ENCODE results near the gene ANTKMT.
A peak's percentile ranks its signal among the peaks of the same experiment; 100 is the strongest.
"Not testable (repeated sequence)": the region's sequence is repeated elsewhere in the genome, so short reads cannot be mapped to it uniquely, and the experiment has no call there.

Gene ANTKMT

DNA sequence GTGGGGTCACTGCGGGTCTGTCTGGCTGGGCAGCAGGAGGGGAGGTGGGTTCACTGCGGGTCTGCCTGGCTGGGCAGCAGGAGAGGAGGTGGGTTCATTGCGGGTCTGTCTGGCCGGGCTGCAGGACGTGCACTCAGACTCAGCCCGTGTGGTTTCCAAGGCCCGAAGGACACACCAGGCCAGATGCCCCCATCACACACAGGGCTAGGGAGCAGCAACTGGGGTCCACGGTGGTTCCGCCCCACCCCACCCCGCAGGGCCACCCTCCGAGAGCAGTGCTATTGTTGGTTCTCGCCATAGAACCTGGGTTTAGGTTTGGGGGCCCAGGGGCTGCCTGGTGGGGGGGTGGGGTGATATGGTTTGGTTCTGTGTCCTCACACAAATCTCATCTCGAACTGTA lies 25.7 kb downstream of the ANTKMT start:
- DNase-seq: no peak

DNA sequence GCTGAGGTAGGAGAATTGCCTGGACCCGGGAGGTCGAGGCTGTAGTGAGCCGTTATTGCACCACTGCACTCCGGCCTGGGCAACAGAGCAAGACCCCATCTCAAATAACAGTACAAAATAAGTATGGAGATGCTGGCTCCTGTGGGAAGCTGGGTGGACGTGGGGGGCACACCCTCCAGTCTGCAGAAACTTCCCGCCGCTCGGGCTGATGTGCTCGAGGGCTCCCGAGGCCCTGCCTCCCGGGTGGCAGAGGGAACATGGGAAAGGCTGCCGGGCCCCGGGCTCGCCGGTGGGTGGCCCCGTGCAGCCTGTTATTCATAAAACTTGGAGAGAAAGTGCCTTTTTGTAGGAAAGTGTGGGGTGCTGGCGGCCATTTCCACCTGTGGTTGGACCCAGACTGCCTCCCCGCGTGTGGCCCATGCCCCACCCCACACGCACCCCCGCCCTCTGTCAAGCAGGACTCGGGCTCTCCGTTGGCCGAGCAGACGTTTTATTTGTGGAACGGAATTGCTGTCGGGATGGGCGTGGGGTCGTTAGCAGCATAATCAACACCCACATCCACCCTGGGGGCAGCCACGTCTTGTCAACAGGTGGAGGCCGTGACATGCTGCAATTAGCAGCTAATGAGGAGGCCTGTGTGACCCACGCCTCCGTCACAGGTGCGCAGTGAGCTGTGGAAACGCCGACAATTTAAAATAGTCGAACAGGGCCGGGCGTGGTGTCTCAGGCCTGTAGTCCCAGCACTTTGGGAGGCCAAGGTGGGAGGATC lies 27.2 kb downstream of the ANTKMT start:
- DNase-seq: no peak

DNA sequence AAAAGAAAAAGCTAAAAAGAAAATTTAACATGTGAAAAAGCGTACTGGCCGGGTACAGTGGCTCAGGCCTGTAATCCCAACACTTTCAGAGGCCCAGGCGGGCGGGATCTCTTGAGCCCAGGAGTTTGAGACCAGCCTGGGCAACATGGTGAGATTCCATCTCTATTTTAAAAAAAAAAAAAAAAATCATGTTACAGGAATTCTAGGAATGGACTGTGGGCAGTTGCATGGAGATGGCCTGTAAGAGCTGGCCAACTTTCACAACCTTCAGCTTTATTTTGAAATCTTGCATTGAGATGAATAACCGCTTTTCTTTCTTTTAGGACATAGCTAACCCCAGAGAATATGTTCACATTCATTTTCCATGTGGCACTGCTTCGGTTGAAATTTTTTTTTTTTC lies 28.1 kb downstream of the ANTKMT start:
- DNase-seq: peak; percentile 77

DNA sequence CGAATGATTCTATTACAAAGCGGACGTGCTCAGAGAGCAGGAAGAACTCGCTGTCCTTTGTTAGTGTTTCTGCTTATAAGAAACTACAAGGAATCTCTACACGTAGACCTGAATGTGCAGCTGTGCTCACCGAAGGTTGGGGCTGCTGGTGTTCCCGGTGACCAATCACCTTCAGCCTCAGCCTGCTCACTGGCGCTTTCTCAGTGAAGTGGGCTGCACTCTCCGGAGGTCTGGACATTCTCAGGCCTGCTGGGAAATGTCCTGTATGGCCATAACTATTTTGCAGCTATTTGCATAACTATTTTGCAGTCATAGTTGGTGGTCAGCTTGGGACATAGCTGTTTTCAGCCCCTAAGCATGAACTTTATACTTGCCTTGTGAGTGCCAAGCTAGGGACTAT lies 29.5 kb downstream of the ANTKMT start:
- DNase-seq: no peak

DNA sequence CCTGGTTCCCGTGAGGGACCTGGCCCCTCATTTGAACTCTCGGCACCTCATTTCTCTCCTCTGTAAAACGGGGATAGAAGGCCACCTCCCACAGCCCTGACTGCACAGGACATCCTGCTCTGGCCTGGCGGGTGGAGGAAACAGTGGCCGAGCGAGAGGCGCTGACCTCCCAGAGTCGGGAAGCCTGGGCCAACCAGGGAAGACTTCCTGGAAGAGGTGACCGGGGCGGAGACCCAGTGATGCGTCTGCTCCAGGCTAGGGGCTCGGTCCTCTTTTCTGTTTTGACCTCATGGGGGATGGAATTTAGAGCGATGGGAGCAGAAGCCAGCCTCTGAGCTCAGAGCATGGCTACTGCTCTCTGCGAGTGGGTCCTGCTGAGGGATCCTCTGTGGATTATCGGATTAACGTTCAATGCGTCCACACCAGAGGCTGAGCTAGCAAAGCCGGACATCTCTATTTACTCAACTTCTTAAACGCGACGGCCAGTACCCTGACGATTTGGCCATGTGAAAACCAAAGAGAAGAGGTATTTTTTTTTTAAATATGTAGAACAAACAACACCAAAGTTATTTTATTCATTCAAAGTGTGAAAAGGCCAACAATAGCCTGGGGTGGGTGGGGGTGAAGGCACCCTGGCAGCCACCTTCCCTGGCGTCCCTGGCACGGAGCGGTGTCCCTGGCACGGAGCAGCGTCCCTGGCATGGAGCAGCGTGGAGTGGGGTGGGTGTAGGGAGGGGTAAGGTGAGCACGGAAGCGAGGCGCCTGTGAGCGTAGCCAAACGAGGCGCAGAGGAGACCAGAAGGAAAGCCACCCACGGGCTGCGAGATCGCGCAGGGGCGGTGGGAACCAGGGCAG lies 30.4 kb downstream of the ANTKMT start:
- no peak for DNase-seq

DNA sequence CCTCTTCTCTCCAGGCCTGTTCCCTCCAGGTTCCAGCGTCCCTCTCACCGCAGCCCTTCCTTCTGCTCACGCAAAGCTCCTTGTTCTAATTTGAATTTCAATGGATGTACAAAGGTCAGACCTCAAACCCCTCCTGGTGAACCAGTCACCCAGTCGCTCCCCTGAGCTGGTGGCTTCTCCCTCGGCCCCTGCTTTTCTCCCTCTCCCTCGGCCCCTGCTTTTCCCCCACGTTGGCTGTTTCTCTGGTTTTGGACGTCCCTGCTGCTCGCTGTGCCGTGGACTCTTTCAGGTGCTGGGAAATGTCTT lies 31.0 kb downstream of the ANTKMT start:
- DNase-seq: no peak

DNA sequence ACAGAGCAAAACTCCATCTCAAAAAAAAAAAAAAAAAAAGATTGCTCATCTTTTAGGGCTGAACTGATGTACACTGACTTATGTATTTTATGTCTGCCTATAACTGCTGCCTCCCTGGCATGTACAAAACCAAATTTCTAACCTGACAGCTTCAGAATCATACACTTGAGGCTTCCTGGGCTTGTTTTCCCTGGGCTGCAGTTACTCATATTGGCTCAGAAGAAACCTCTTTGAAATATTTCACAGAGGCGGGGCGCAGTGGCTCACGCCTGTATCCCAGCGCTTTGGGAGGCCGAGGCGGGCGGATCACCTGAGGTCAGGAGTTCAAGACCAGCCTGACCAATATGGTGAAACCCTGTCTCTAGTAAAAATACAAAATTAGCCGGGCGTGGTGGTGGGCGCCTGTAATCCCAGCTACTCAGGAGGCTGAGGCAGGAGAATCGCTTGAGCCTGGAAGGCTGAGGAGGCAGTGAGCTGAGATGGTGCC lies 33.2 kb downstream of the ANTKMT start:
- DNase-seq: not testable (repeated sequence)

DNA sequence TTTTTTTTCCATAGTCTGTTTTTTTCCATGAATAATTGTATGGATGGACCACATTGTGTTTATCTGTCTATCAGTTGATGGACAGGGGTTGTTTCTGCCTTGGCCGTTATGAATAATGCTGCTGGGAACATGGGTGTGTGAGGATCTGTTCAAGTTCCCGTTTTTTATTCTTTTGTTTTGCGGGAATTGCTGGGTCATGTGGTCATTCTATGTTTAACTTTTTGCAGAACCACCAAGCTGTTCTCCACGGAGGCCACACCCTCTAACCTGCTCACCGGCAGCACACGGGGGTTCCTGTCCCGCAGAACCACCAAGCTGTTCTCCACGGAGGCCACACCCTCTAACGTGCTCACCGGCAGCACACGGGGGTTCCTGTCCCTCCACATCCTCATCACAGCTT lies 33.7 kb downstream of the ANTKMT start:
- no peak for DNase-seq

DNA sequence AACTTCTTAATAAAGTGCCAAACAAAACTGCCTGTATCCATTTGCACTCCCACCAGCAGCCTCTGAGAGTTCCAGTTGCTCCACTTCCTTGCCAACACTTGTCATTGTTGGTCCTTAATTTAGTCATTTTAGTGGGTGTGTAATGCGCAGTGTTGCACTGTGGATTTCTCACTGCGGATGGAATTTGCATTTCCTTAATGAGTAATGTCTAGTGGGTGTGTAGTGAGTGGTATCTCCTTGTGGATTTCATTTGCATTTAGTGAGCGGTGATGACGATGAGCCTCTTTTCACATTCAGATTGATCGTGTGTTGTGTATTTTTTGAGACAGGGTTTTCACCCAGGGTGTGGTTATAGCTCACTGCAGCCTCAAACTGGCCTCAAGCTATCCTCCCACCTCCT lies 35.5 kb downstream of the ANTKMT start:
- DNase-seq: no peak

DNA sequence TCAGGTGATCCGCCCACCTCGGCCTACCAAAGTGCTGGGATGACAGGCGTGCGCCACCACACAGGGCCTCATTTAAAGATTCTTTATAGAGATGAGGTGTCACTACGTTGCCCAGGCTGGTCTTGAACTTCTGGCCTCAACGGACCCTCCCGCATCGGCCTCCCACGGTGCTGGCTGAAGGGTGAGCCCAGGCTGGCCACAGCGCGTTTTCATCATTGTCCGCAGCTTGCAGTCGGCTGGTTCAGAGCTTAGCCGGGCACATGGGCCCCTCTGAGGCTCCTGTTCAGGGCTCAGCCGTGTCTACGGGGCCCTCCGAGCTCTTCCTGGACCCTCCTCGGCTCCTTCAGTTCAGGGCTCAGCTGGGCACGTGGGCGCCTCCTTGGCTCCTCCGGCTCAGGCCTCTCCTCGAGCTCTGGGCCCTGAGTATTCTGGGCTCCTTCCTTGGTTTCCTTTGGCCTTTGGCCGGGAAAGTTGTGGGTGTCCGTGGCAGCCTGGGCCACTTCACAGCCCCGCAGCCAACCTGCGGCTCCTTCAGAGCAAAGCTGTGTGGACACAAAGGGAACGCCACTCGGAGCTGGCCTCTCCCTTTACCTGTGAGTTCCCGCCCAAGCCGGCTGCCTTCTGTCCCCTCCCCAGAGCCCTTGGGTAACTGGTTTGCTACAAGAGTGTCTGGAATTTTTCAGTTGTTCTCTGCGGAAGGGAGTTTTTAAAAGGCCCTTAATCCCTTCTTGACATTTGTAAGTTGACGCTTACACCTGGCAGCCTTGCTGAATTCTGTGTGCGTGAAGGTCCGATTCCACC lies 38.4 kb downstream of the ANTKMT start:
- no peak for DNase-seq

DNA sequence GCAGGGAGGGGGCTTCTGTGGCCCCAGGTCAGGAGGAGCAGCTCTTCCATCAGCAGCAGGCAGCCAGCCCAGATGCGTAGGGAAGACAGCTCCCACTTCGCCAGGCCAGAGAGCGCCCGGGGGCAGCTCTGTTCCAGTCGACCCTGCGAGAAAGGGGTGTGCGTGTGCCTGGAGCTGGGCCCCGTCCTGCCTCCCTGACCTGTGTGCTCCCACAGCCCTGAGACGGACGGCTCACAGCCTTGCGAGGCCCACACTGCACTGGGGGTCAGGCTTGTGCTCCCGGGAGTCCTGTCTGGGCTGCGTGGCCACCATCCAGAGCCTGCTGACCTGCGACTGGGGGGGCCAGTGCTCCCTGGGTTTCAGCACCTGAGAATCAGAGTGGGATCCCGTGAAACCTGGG lies 39.1 kb downstream of the ANTKMT start:
- DNase-seq: no peak

DNA sequence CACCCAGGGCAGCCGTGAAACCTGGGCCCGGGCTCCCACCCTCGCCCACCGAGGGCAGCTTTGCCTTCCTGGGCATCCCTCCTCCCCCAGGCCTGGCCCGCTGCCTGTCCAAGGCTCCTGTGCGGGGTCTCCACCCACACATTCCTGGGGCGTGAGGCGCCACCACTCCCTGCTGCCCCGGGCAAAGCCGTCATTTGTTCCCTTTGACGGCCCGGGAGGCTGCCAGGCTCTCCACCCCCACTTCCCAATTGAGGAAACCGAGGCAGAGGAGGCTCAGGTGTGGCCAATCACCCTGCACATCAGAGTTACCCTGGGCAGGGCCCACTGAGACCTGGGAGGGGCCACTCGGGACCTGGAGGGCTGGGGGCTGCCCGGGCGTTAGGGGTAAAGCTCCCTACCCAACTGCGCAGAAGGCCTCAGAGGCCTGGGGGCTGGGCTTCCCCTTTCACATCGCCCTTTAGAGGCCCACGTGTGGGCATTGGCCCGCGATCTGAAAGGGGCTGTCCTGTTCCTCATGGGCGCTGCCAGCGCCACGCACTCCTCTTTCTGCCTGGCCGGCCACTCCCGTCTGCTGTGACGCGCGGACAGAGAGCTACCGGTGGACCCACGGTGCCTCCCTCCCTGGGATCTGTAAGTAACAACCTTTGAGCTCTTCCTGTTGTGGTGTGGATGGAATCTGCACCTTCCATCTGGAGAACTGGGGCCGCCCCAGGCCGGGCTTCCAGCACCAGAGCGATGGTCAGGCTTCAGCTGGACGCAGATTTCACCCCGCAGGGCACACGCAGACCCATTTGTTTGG lies 39.8 kb downstream of the ANTKMT start, which contains the start of gene MSLN:
TSS of gene MSLN (plus strand) at position 190 of the 799 bp plus-strand sequence. CDS start 1,947 bp downstream, outside the sequence.
- DNase-seq: peak; percentile 79

DNA sequence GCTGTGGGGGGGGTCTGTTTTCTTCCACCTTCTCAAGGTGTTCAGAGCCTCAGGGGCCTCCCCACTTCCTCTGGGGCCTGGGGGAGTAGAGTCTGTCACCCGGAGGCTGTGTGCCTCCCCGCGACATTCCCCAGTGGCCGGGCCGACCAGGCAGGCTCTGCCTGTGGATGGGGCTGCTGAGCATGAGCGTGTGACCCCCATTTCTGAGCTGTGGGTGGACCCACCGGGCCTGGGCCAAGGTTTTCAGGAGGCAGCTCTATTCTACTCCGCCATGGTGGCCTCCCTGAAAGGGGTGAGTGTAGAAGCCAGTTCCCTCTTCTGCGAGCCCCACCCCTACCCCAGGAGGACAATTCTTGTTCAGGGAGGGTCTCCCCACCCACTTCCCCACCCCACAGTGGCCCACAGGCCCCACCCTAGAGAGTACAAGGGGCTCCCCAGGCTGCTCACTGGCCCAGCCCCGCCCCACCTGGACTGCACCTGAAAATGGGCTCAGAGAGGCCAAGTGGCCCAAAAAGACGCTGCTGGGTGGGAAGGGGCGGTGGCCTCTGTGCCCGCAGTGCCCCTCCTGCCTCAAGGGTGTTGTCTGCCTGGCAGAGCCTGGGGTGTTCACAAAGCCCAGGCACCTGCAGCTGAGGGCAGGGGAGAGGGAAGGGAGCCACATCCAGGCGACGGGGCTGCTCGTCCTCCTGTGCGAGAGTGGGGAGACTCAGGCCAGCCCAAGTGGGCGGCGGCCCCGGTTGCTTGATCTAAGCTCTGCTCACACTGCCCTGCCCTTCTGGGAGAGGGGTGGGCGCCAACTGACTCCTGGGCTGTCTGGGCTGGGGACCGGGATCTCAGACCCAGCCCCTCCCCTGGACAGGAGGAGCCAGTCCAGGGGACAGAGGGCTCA lies 40.9 kb downstream of the ANTKMT start:
- DNase-seq: no peak

DNA sequence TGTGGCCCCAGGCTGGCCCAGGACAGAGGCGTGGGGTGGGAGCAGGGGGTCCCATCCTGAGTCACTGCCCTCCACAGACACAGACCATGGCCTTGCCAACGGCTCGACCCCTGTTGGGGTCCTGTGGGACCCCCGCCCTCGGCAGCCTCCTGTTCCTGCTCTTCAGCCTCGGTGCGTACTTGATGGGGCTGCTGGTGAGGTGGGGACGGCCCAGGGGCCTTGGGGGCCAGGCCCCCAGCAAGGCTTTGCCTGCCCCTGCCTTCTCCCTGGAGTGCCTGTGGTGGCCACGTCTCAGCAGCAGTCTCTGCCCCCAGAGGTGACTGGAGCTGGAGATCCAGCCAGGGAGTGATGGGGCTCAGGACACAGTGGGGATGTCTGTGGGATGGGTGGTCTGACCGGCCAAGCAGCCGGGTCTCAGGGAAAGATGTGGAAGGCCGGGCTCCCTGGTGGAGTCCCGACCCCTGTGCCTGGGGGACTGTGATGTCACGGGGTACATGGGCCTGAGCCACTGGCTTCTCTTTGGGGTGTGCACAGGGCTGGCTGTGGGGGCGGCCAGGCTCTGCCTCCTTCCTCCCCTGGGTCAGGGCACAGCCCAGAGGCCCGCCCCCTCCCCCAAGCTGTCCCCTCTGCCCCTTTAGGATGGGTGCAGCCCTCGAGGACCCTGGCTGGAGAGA lies 41.8 kb downstream of the ANTKMT start:
- DNase-seq: no peak

DNA sequence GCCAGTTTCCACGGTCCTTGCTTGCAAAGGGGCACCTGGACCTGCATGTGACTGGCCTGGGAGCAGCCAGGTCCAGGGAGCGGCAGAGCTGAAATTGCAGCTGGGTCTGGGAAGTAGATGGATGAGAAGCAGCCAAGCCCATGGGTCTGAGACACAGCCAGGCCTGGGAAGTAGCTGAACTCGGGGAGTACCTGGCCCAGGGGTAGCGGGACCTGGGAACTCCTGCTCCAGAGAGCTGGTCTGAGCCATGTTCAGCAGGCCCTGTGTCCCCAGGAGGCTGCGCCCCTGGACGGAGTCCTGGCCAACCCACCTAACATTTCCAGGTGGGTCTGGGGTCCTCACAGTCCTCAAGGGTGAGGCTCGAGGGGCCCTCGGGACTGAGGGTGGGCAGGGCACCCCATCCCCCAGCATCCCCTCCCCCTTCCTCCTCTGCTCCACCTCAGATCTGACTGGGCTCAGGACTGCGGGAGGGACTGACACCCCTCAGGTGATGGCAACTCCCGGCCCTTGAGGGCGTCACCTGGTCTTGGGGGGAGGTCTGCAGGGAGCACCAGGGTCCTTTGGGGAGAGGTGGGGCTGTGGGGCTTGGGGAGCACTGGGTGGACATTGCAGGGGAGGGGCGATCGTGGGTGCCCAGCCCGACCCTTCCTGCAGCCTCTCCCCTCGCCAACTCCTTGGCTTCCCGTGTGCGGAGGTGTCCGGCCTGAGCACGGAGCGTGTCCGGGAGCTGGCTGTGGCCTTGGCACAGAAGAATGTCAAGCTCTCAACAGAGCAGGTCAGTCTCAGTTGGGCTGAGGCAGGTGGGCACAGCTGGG lies 42.6 kb downstream of the ANTKMT start:
- no peak for DNase-seq

DNA sequence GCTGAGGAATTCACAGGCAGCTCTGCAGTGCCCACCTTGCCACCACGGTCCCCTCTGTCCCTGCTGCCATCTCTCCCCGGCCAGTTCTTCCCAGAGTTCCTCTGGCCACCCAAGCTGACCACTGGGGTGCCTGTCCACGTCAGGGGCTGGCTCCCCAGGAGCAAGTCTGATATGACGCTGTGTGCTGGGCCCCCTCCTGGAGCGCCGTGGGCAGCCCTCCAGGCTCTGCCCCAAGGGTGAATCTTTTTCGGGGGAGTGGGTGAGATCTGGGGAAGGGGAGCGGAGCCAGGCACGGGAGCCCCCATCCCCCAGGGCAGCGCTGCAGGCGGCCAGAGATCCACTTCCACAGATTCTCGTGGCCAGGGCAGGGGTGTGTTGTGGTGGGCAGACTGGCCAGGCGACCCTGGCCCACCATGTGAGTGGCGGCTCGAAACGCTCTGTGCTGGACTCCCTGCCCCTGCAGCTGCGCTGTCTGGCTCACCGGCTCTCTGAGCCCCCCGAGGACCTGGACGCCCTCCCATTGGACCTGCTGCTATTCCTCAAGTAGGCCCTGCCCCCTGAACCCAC lies 43.3 kb downstream of the ANTKMT start:
- DNase-seq: no peak

DNA sequence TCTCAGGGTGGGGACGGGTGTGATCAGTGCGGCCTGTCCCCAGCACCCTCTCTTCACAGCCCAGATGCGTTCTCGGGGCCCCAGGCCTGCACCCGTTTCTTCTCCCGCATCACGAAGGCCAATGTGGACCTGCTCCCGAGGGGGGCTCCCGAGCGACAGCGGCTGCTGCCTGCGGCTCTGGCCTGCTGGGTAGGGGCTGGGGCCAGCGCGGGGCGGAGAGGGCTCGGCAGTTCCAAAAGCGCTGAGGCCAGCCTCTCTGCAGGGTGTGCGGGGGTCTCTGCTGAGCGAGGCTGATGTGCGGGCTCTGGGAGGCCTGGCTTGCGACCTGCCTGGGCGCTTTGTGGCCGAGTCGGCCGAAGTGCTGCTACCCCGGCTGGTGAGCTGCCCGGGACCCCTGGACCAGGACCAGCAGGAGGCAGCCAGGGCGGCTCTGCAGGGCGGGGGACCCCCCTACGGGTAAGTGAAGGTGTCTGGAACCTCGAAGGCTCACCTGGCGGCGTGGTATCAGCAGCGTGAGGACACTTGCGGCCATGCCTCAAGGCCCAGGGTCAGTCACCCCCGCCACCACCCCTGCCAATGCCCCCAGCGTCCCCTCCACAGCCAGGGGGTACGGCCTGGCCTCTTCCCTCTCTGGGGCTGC lies 44.0 kb downstream of the ANTKMT start:
- no peak for DNase-seq

DNA sequence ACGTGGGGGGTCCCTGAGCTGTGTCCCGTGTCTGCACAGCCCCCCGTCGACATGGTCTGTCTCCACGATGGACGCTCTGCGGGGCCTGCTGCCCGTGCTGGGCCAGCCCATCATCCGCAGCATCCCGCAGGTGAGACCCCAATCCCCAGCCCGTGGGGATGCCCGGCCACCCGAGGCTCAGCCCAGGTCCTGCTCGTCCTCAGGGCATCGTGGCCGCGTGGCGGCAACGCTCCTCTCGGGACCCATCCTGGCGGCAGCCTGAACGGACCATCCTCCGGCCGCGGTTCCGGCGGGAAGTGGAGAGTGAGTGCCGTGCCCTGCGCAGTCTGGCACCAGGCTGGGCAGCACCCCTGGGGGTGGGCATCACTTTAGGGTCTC lies 44.5 kb downstream of the ANTKMT start:
- DNase-seq: no peak
